Ramos (cell line): ENCODE results near the gene KRTAP1-4.
"Not testable (repeated sequence)": the region's sequence is repeated elsewhere in the genome, so short reads cannot be mapped to it uniquely, and the experiment has no call there.

Experiments used
- in situ Hi-C: fragments of 300-500 bp; cut with MboI; formaldehyde crosslinking; loops from one replicate; pipeline ENCODE4 v1.14.3; 2022; ENCODE audit warnings: low sequenced_read_pairs; ENCODE audit not compliant: unreplicated experiment

Gene KRTAP1-4

DNA sequence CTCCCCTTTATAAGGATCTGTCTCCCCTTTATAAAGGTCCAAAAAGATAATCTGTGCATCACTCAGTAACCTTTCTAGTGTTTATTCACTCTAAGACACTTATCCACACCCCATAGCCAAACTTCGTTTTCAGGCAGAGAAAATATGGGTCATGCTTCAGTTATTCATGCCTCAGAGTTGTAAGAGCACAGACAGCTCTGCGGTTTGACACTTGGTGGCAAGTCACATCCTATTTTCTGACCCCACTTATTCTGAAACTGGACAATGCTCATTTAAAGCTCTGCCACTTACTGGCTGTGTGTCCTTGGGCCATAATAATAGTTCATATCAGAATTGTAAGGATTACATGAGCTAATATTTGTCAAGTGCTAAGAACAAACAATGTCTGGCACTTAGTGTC lies 19.1 kb upstream of the KRTAP1-4 start:
- in situ Hi-C loops, result no loop called here

DNA sequence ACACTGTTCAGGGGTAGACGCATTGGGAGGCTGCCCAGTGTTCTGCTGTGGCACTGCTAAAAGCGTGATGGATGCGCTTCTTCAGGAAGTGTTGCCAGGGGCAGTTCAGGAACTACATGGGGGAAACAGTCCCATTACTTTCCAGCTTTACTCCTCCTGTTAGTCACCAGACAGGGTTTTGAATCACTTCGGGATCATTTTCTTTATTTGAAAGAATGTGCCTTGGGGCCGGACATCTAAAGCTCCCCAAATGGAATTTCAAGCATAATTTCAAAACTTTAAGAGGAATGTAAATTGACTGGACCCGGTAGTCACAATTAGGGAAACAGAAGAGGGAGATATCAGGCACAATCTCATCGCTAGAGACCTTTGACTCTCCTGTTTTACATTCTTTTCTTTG lies 18.4 kb upstream of the KRTAP1-4 start:
- in situ Hi-C loops, result no loop called here

DNA sequence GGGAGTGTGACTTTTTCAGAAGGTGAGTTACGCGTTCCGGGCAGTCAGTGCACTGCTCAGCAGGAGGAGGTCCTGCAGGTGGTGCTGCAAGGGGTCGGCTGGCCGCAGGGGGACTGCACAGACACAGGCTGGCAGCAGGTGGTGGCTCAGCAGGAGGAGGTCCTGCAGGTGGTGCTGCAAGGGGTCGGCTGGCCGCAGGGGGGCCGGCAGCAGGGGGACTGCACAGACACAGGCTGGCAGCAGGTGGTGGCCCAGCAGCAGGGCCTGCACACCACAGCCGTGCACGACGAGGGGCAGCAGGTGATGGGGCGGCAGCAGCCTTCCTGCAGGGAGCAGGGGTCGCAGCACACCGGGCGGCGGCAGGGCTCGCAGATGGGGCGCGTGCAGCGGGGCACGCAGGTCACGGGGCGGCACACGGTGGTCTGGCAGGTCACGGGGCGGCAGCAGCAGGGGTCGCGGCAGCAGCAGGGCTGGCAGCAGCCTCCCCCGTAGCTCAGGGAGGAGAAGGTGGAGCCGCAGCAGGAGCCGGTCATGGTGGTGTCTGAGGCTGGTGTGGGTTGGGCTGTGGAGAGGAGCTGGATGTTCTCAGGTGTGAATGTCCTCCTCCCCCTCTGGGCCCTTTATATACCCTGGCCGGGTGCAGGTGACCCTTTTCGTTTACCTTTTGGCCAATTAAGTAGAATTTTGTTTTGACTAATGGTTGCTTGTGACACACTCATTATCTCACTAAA lies 16.9 kb upstream of the KRTAP1-4 start, which contains the start of gene KRTAP2-1:
Gene KRTAP2-1 (minus strand): TSS at position 582 of the 731 bp plus-strand sequence. CDS start 49 bp downstream, at position 533.
- in situ Hi-C loops, result not testable (repeated sequence)

DNA sequence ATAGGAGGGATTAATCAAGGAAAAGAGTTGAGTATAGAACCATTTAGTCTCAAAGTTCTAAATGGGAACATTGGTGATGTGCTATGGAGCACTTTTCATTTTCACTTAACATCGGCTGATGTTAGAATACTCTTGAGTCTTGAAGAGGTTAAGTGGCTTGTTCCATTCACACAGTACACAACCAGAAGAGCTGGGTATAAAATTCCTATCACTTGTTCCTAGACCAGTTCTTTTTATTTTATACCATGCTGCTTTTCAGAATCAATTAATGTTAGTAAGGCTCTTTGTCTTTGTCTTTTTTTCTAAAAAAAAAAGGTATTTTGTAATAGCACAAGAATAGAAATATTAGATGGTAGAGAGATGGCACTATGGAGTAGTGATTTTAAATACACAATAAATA lies 13.0 kb upstream of the KRTAP1-4 start:
- in situ Hi-C loops, result no loop called here

DNA sequence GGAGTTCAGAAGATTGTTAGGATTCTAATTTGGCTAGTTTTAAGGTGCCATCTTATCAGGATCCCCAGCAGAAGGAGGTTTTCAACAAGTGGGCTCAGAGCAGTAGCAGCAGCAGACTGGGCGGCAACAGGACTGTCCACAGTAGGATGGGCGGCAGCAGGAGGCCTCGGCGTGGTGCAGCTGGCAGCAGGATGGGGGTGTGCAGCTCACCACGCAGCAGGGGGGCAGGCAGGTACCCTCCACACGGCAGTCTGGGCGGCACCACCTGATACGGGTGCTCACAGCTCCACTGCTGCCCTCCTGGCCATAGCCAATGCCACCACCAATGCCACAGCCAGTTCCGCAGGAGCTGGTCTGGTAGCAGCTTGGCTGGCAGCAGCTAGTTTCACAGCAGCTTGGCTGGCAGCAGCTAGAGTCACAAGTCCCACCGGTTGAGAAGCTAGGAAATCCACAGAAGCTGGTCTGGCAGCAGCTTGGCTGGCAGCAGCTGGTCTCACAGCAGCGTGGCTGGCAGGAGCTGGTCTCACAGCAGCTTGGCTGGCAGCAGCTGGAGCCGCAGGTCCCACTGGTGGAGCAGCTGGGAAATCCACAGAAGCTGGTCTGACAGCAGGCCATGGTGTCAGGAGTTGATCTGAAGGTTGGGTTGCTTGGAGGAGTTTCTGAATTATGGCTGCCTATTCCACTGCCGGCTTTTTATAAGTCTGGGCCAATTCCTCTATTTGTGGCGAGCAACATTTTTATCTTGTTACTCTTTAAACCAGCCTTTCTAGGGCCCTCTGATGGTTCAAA lies 11.0 kb upstream of the KRTAP1-4 start, which contains the start of gene KRTAP1-1:
Gene KRTAP1-1 (minus strand): TSS at position 668 of the 789 bp plus-strand sequence. CDS start 53 bp downstream, at position 615.
- in situ Hi-C loops, result not testable (repeated sequence)

DNA sequence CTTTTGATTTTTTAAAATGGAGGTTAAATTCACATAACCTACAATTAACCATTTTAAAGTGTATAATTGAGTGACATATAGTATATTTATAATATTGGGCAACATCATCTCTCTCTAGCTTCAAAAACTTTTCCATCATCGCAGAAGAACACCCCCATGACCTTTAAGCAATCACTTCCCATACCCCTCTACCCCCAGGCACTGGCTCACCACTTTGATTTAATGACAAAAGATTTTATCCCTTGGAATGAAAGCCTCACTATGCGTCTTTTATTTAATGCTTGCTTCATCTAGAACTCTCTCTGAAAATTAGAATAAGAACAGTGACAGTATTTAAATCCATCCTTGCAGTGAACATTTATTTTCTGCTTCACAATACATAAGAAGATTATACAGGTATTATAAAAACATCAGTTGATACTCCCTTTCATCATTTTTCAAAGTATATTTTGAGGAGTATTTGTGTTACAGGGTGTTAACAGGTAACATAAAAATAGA lies 7.9 kb upstream of the KRTAP1-4 start:
- in situ Hi-C loops, result no loop called here

DNA sequence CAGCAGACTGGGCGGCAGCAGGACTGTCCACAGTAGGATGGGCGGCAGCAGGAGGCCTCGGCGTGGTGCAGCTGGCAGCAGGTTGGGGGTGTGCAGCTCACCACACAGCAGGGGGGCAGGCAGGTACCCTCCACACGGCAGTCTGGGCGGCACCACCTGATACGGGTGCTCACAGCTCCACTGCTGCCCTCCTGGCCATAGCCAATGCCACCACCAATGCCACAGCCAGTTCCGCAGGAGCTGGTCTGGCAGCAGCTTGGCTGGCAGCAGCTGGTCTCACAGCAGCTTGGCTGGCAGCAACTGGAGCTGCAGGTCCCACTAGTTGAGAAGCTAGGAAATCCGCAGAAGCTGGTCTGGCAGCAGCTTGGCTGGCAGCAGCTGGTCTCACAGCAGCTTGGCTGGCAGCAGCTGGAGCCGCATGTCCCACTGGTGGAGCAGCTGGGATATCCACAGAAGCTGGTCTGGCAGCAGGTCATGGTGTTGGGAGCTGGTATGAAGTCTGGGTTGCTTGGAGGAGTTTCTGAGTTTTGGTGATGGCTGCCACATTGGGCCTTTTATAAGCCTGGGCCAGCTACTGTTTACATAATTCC lies 4.4 kb upstream of the KRTAP1-4 start, which contains the start of gene KRTAP1-3:
Gene KRTAP1-3 (minus strand): TSS at position 529 of the 590 bp plus-strand sequence. CDS start 53 bp downstream, at position 476.
- in situ Hi-C loops, result not testable (repeated sequence)

DNA sequence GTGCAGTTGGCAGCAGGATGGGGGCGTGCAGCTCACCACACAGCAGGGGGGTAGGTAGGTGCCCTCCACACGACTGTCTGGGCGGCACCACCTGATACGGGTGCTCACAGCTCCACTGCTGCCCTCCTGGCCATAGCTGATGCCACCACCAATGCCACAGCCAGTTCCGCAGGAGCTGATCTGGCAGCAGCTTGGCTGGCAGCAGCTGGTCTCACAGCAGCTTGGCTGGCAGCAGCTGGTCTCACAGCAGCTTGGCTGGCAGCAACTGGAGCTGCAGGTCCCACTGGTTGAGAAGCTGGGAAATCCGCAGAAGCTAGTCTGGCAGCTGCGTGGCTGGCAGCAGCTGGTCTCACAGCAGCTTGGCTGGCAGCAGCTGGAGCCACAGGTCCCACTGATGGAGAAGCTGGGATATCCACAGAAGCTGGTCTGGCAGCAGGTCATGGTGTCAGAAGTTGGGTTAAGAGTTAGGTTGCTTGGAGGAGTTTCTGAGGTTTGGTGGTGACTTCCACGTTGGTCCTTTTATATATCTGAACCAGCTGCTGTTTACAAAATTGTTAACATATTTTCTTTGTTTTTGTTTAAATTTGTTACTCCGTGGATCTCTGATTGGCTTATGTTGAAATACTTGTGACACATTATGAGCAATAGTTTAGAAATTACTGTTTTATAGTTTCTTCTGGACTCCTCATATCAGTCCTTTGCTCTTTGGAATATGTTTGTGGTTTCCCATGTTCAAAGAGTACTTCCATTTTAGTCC lies 3.1 kb downstream of the KRTAP1-4 start, which contains the start of gene KRTAP1-5:
Gene KRTAP1-5 (minus strand): TSS at position 494 of the 757 bp plus-strand sequence. CDS start 53 bp downstream, at position 441.
- in situ Hi-C loops, result no loop called here

DNA sequence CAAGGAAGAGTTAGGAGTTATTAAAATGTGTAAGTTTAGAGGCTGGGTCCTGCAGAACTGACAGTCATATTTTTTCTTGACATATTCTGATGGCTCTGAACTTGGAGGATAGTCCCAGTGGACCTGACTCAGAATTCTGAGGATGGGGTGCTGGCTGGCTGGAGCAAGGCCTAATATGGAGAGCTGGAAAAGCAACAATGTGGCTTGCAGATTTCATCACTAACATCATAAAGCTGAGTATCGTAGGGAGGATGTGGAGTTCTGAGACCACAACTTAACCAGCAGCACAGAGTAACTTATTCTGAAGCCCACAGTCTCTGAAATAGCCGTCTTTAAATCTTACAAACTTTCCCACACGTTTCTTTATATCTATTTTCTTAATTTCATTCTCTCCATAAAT lies 5.3 kb downstream of the KRTAP1-4 start:
- in situ Hi-C loops, result no loop called here

DNA sequence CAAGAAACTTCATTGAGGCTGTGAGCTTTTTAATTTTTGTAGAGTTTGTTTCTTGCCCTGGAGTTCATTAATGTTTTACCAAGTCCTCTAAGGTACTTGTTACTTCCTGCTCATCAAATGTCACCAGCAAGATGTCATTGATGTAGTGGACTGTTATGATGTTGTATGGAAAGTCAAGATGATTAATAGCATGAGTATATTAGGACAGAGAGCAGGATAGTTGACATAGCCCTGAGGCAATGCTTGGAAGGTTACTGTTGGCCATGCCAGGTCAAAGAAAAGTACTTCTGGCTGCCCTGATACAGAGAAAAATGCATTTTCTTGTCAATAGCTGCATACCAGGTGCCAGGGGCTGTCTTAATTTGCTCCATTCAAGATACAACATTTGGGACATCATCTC lies 9.7 kb downstream of the KRTAP1-4 start:
- in situ Hi-C loops, result no loop called here

DNA sequence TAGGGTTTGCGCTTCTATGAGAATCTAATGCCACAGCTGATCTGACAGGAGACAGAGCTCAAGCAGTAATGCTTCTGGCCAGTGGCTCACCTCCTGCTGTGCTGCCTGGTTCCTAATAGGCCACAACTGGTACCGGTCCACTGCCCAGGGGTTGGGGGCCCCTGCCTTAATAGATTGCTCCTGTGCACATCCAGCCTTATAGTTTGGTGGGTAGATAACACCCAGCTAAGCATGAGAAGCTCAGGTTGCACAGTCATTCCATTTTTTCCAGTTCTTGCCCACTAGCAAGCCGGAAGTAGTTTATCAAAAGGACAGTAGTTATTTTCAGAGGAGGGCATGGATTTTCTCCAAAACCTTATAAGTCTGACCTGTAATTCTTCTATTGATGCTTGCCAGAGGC lies 10.6 kb downstream of the KRTAP1-4 start:
- in situ Hi-C loops, result no loop called here

DNA sequence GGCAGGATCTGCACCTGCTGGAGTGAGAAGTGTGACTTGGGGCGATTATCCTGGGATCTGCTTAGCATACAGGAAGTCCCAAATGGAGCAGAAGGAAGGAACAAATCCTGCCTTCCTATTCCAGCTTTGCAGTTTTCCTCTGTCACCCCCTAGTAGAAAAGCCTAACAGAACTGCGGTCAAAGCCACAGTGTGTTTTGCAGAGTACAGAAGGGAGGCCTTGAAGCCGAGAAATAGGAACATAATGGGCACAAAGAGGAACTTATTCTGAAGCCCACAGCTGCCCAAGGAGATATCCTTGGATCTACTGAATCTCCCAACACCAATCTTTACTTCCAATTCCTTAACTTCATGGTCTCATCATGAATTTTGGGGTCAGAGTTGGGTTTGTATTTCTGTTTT lies 11.5 kb downstream of the KRTAP1-4 start:
- in situ Hi-C loops, result no loop called here

DNA sequence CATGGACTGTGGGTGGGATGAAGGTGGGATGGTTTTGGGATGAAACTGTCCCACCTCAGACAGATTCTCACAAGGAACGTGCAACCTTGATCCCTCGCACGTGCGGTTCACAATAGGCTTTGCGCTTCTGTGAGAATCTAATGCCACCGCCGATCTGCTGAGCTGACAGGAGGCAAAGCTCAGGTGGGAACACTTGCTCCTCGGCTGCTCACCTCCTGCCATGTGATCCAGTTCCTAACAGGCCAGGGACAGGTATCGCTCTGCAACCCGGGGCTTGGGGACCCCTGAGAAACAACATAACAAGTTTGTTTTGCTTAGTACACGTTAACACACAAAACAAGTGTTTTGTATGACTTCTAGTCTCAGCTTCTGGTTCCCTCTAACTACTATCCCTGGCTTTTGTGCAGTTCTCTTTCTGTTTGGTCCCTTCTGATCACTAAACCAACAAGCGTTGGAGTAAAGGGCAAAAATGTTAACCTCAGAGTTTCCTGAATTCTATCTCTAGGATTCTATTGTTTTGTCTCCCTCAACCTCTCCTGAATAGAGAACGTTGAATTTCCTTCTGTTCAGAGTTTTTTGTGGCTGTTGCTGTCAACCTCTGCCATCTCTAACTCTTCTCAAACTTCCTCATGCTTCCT lies 13.3 kb downstream of the KRTAP1-4 start:
- in situ Hi-C loops, result no loop called here

DNA sequence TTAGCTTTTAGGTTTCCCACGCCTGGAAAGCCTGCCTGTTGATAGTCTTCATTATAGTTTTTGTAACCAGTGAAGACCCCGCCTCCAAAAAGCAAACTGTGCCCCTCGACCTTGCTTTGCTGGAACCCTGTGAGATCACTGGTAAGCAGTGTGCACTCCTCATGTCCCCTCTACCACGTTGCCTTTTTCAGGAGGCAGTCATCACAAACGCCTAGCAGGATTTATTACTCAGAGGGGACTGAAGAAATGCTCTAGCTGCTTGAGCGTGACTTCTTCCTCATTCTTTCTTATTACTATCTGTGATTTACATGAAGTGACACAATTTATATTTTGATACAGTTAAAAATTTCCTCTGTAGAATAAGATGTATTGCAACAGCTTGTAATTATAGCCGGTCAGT lies 14.5 kb downstream of the KRTAP1-4 start:
- in situ Hi-C loops, result no loop called here

DNA sequence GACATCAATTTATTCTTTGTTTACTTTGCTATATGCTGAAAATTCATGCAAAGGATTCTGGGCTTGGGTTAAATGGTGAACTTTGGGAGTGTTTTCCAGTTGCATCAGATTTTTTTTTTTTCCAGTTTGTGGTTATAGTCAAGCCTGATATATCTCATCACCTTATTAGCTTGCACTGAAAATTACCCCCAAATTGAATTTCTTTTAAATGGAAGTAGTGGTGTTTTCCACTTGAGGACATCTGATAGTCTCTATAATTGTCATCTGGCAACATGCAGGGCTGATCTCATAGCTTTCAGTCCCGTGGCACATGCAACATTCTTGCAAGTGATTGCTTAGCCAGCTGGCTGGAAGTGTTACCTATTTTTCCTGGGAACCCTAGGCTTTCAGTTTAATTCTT lies 16.4 kb downstream of the KRTAP1-4 start:
- in situ Hi-C loops, result no loop called here

DNA sequence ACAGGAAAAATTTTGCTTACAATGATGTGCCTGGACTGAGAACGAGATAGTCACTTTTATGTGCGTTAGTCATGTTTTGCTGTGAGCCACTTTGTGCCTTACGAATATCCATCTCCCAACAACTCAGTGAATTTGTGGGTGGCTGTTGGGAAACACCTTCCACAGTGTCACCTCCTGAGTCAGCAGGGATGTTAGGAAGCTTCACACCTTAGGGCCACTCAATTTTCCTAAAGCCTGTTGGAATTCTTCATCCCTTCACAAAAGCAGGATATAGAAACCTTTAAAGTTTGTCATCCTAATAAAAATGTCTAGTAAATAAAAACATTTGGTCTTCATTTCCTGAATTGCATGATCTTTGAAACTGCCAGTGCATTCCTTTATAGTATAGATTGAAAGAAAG lies 16.8 kb downstream of the KRTAP1-4 start:
- in situ Hi-C loops, result no loop called here

DNA sequence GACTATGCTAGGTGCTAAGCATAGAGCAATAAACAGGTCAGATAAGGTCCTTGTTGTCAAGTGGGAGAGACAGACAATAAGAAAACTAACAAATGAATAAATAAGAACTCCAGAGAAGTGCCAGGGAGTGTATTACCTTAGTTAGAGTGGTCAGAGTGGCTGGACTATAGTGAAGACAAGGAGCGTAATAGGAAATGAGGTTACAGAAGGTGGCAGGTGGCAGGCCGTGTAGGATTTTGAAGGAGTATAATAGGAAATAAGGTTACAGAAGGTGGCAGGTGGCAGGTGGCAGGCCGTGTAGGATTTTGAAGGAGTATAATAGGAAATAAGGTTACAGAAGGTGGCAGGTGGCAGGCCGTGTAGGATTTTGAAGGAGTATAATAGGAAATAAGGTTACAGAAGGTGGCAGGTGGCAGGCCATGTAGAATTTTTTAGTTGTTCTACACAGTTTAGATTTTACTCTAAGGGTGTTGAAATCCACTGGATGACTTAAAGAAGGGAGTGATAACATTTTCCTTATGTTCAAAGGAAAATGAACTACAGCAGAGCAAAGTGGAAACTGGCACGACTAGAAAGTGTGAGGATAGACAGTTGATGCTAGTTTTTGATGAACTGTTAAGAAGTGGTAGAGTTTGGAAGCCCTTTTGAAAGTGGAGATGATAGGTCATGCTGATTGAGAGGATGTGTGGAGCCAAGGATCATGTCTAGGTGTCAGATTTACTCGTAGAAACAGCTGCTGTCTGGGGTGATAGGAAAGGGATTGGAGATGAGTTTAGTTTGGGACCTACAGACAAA lies 17.5 kb downstream of the KRTAP1-4 start:
- in situ Hi-C loops, result no loop called here

DNA sequence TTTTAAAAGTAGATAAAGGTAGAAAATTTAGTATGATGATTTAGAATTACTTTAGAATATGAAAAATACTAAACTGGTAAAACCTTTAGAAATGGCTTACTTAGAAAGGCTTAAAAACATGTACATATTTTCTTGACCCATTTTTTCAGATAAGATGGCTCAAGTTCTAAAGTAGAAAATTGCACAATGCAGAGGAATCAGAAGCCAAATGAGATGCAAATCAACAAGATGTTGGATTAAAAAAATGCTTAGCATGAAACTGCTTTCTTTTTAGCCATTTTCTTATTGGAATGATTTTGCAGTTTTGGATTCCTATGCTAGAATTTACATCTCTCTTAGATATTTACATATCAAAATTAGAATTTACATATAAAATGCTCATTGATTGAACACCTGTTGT lies 19.6 kb downstream of the KRTAP1-4 start:
- in situ Hi-C loops, result no loop called here

DNA sequence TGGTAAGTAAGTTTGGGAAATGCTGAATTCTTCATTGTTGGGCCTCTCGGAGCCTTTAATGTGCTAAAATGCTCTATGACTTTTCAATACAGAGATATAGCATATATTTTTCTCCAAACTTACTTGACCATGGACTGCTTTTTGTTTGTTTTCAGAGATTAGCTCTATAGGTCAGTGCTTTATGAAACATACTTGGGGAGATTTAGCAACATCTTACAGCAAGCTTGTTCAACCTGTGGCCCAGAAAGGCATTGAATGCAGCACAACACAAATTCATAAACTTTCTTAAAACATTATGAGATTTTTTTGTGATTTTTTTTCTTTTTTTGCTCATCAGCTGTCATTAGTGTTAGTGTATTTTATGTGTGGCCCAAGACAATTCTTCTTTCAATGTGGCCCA lies 20.1 kb downstream of the KRTAP1-4 start:
- in situ Hi-C loops, result no loop called here
